VCaP (cell line): Measurements from ENCODE around the gene ZBTB1.

Experiments
- H3K27ac ChIP-seq: fragments of 450-650 bp; 2 replicates; pipeline ENCODE4 v1.5.1; 2017
- TF ChIP-seq, protein P1 (sequence below): fragments of 450-650 bp; conservative IDR thresholded peaks from 2 replicates; pipeline ENCODE4 v1.5.1; 2017; ENCODE audit warnings: mild to moderate bottlenecking, moderate library complexity

ZBTB1 gene

DNA sequence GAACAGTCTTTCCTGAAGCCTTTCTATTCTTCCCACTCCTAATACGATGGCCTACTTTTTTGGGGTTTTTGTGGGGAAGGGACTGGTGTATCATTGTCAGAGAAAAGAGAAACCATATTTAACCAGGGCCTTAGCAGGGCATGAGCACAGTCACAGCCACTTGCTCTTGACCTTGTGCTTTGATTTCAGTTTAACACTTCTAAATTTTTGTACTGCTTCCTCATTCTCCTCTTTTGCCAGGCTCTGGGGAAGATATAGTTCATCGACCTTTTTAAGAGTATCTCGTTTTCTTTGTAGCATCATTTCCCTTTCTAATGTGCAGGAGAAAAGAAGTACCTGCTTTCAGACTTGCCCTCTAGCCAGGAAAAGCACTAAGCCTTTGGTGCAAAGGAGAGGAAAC lies 2.2 kb downstream of the ZBTB1 start:
- H3K27ac ChIP-seq = no peak overlapping the region
- TF ChIP-seq, protein P1, sequence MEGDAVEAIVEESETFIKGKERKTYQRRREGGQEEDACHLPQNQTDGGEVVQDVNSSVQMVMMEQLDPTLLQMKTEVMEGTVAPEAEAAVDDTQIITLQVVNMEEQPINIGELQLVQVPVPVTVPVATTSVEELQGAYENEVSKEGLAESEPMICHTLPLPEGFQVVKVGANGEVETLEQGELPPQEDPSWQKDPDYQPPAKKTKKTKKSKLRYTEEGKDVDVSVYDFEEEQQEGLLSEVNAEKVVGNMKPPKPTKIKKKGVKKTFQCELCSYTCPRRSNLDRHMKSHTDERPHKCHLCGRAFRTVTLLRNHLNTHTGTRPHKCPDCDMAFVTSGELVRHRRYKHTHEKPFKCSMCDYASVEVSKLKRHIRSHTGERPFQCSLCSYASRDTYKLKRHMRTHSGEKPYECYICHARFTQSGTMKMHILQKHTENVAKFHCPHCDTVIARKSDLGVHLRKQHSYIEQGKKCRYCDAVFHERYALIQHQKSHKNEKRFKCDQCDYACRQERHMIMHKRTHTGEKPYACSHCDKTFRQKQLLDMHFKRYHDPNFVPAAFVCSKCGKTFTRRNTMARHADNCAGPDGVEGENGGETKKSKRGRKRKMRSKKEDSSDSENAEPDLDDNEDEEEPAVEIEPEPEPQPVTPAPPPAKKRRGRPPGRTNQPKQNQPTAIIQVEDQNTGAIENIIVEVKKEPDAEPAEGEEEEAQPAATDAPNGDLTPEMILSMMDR = no peak

DNA sequence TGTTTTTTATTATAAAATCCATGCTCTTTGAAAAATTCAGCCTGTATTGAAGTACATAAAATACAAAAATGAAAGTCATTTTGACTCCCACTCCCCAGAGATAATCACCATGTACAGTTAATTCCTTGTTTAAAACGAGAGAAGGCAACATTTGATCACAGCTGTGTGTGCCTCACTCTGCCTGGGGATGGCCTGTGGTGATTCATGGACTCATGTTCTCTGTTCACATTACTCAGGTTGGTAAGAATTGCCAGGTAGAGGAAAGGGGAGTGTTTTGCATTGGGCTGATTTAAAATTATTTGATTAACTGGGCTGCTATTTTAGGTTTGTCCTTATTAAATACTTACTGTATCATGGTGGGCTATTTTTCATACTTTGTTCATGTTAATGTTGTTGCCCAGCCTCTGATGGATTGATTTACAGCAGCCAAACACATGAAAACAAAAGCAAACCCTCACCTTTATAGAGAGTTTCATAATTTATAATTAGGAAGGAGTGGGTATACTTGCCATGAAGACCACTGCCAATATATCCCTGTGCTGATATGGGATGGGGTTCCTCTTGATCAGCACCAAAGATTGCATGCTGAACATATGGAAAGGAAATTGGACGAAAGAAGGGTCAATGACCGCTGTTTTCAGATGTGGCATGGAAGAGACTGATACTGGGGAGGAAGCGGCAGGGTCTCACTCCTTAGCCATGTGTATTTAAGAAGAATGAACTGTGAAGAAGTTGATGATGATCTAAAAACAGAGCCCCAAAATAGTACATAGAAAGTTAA lies 3.0 kb downstream of the ZBTB1 start:
- no peak overlapping the region for H3K27ac ChIP-seq

DNA sequence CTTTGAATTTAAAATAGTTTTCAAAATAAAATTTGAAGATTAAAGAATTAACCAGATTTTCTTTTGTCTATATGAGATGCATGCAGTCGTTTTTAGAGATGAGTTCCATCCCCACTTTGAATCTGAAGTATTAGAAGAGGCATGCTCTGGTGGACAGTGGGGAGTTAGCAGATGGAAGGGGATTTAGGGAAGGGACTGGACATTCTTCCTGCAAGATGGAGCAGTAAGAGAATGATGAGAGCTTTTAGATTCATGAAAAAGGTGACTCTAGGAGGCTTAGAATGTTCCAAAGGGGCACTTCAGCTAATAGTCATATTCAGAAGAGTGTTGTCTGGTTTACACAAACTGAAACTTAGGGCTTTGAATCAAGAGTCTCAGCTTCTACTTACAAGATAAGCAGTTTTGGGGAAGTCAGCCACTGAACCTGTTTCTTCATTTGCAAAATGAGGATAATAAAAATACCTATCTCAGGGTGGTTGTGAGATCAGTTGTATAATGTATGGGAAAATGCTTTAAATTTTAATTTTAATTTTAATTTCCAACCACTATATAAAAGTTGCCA lies 3.7 kb downstream of the ZBTB1 start:
- TF ChIP-seq, protein P1 = no peak
- H3K27ac ChIP-seq = no peak overlapping the region

More for the DNA sequence above, 3.0 kb downstream of the ZBTB1 start:
- TF ChIP-seq, protein P1 = no peak

- TF ChIP-seq, protein P1 = no peak
- no peak overlapping the region for H3K27ac ChIP-seq
These were observed 4.5 kb downstream of the ZBTB1 start for GRCh38 chr14:64509036-64509435.

DNA sequence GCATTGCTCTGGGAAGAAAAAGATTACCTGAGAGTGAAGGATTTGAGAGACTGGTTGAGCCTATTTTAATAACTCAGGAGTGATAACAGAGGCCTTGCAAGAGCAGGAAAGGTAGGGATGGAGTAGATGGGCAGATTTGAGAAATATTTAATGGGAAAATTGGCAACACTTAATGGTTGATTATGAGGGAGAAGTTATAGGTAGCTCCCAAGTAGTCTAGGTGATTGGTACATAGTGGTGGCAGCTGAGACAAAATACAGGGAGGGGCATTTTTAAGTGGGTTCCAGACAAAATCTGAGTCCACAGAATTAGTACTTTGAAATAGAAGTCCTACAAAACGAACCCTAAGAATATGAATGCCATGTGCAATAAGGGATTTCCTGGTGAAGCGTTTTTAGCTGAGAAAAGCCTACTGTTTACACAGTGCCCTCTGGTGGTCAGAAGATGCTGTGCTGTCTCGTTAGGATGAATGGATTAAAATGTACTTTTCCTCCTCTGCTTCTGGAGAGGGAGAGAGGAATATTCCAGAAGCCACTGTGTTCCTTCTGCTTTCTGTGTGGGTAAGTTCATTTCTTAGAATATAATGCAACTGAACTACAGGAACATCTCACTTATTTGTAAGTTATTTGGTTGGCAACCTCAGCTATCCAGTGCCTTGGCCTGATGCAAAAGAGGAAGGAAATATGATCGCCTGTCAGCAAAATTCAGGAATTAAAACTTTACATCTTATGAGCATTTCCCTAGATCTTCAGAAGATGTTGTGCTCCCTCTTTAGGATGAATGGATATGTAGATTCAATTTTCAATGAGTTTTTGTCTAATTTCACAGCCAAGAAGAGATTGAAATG lies 6.5 kb downstream of the ZBTB1 start:
- peak overlapping the region; percentile 84; the same call in 1 of the 2 replicates for H3K27ac ChIP-seq
- TF ChIP-seq, protein P1 = peak; percentile 92

- H3K27ac ChIP-seq = peak overlapping the region; percentile 84
- TF ChIP-seq, protein P1 = no peak
These were observed 8.7 kb downstream of the ZBTB1 start for GRCh38 chr14:64513271-64513670.

DNA sequence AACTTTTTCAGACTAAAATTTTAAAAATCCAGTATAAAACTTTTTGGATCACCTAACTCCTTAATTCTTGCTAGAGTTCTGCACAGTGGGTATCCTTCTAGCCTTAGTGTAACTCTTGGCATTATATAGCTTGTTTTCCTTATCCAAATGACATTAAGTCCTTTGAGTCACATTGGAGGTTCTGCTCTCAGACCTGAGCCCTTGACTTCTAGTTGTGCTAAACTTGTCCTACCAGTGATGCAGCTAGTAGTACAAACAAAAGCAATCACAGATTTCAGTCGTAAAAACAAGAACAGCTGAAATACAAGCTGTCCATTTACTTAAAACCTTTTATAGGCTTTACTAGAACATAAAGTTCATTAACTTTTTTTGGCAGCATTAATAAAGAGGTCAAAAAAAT lies 10.5 kb downstream of the ZBTB1 start:
- peak overlapping the region; percentile 84 for H3K27ac ChIP-seq
- TF ChIP-seq, protein P1 = no peak
